H9 (cell line): Measurements from ENCODE around the gene PCSK1. TPM values are rescaled to one million over a fixed set of nuclear protein-coding genes. Genes with fewer than 3 reads are reported as not detected.
A peak's percentile ranks its signal among the peaks of the same experiment; 100 is the strongest.

Experiments used
- DNase-seq: peaks from one replicate; pipeline ENCODE4 v3.0.0-alpha.2; 2017
- H2AFZ ChIP-seq: one replicate; pipeline ENCODE4 v1.6.1; 2013; ENCODE audit warnings: mild to moderate bottlenecking, low read length, control low read depth, moderate library complexity
- H2AK5ac ChIP-seq: 2 replicates; pipeline ENCODE4 v1.6.1; 2013; ENCODE audit warnings: low read length, control low read depth, mixed read lengths; ENCODE audit not compliant: insufficient read length
- H2BK120ac ChIP-seq: one replicate; pipeline ENCODE4 v1.6.1; 2013; ENCODE audit warnings: low read depth, mild to moderate bottlenecking, low read length, control low read depth, inconsistent platforms; ENCODE audit not compliant: poor library complexity, severe bottlenecking
- H2BK12ac ChIP-seq: 2 replicates; pipeline ENCODE4 v1.6.1; 2013; ENCODE audit warnings: low read length, control low read depth, mixed read lengths, low read depth; ENCODE audit not compliant: insufficient read length
- H2BK15ac ChIP-seq: 2 replicates; pipeline ENCODE4 v1.6.1; 2013; ENCODE audit warnings: low read depth, low read length, control low read depth
- H2BK20ac ChIP-seq: one replicate; pipeline ENCODE4 v1.6.1; 2013; ENCODE audit warnings: low read depth, mild to moderate bottlenecking, low read length, control low read depth, inconsistent platforms; ENCODE audit not compliant: poor library complexity, severe bottlenecking
- H2BK5ac ChIP-seq: 2 replicates; pipeline ENCODE4 v1.6.1; 2013; ENCODE audit warnings: low read length, control low read depth, mixed read lengths; ENCODE audit not compliant: insufficient read length
- H3K14ac ChIP-seq: 2 replicates; pipeline ENCODE4 v1.6.1; 2013; ENCODE audit warnings: low read length, control low read depth; ENCODE audit not compliant: insufficient read depth
- H3K18ac ChIP-seq: 2 replicates; pipeline ENCODE4 v1.6.1; 2013; ENCODE audit warnings: low read depth, mild to moderate bottlenecking, mixed read lengths, low read length, control low read depth; ENCODE audit not compliant: insufficient read length
- H3K23ac ChIP-seq: 2 replicates; pipeline ENCODE4 v1.6.1; 2013; ENCODE audit warnings: low read length, control low read depth, mixed read lengths, low read depth; ENCODE audit not compliant: insufficient read length
- H3K23me2 ChIP-seq: 2 replicates; pipeline ENCODE4 v1.6.1; 2013; ENCODE audit warnings: low read depth, mild to moderate bottlenecking, mixed read lengths, low read length, control low read depth; ENCODE audit not compliant: insufficient read length, poor library complexity, severe bottlenecking
- H3K27ac ChIP-seq: 2 replicates; pipeline ENCODE4 v1.5.1; 2013; ENCODE audit warnings: low read length, control low read depth, mixed read lengths, low read depth; ENCODE audit not compliant: insufficient read length
- H3K27me3 ChIP-seq: 2 replicates; pipeline ENCODE4 v1.6.1; 2013; ENCODE audit warnings: low read length, control low read depth, inconsistent platforms; ENCODE audit not compliant: insufficient read depth
- H3K4ac ChIP-seq: 2 replicates; pipeline ENCODE4 v1.6.1; 2013; ENCODE audit warnings: low read depth, mild to moderate bottlenecking, control low read depth, inconsistent platforms, low read length, moderate library complexity
- H3K4me1 ChIP-seq: 2 replicates; pipeline ENCODE4 v1.6.1; 2013; ENCODE audit warnings: low read length, control low read depth, inconsistent platforms; ENCODE audit not compliant: insufficient read depth
- H3K4me2 ChIP-seq: 2 replicates; pipeline ENCODE4 v1.6.1; 2013; ENCODE audit warnings: low read length, control low read depth, mixed read lengths; ENCODE audit not compliant: insufficient read length, insufficient read depth
- H3K56ac ChIP-seq: 2 replicates; pipeline ENCODE4 v1.6.1; 2013; ENCODE audit warnings: low read depth, mild to moderate bottlenecking, mixed read lengths, low read length, control low read depth; ENCODE audit not compliant: insufficient read length
- H3K79me1 ChIP-seq: 2 replicates; pipeline ENCODE4 v1.6.1; 2013; ENCODE audit warnings: low read depth, mild to moderate bottlenecking, moderate library complexity, low read length, control low read depth, inconsistent platforms; ENCODE audit not compliant: insufficient read depth, poor library complexity, severe bottlenecking
- H3K79me2 ChIP-seq: 2 replicates; pipeline ENCODE4 v1.6.1; 2013; ENCODE audit warnings: low read length, control low read depth, inconsistent platforms; ENCODE audit not compliant: insufficient read depth
- H3K9ac ChIP-seq: 2 replicates; pipeline ENCODE4 v1.6.1; 2013; ENCODE audit warnings: low read length, control low read depth, mixed read lengths; ENCODE audit not compliant: insufficient read length; ENCODE audit errors: extremely low read depth
- H3K9me3 ChIP-seq: one replicate; pipeline ENCODE4 v1.6.1; 2013; ENCODE audit warnings: low read depth, low read length, inconsistent platforms; ENCODE audit not compliant: control insufficient read depth
- H3T11ph ChIP-seq: one replicate; pipeline ENCODE4 v1.6.1; 2013; ENCODE audit warnings: mild to moderate bottlenecking, low read length, control low read depth, inconsistent platforms
- H4K20me1 ChIP-seq: one replicate; pipeline ENCODE4 v1.6.1; 2013; ENCODE audit not compliant: control insufficient read depth, insufficient read length, insufficient read depth
- H4K5ac ChIP-seq: 2 replicates; pipeline ENCODE4 v1.6.1; 2013; ENCODE audit warnings: low read depth, mild to moderate bottlenecking, mixed read lengths, low read length, control low read depth; ENCODE audit not compliant: insufficient read length
- H4K8ac ChIP-seq: replicated peaks from 2 replicates; pipeline ENCODE4 v1.6.1; 2013; ENCODE audit warnings: low read length, control low read depth, mixed read lengths, low read depth; ENCODE audit not compliant: insufficient read length
- H4K91ac ChIP-seq: 2 replicates; pipeline ENCODE4 v1.6.1; 2013; ENCODE audit warnings: low read depth, mild to moderate bottlenecking, moderate library complexity, mixed read lengths, low read length, control low read depth; ENCODE audit not compliant: insufficient read length
- H3K27ac Mint-ChIP-seq, 3 experiments: 2 replicates in 2 of 3; 3 replicates in 1 of 3; pipeline ENCODE4 v1.8.0; 2020 to 2021; ENCODE audit warnings: mixed read lengths in 3 of 3, mild to moderate bottlenecking in 1 of 3, moderate library complexity in 1 of 3
- H3K27me3 Mint-ChIP-seq: 2 replicates; pipeline ENCODE4 v1.8.0; 2021; ENCODE audit warnings: low read depth, mild to moderate bottlenecking, moderate library complexity, mixed read lengths
- H3K36me3 Mint-ChIP-seq, 3 experiments: 2 replicates in 2 of 3; 3 replicates in 1 of 3; pipeline ENCODE4 v1.8.0; 2020 to 2021; ENCODE audit warnings: low read depth in 3 of 3, mixed read lengths in 3 of 3; ENCODE audit not compliant: insufficient read depth in 1 of 3
- H3K4me1 Mint-ChIP-seq, 2 experiments: 2 replicates each; pipeline ENCODE4 v1.8.0; 2020; ENCODE audit warnings: mixed read lengths in 2 of 2
- H3K4me3 Mint-ChIP-seq, 2 experiments: 2 replicates in 1 of 2; 3 replicates in 1 of 2; pipeline ENCODE4 v1.8.0; 2020 to 2021; ENCODE audit warnings: mild to moderate bottlenecking in 2 of 2, mixed read lengths in 2 of 2, moderate library complexity in 1 of 2
- H3K9me3 Mint-ChIP-seq, 2 experiments: 2 replicates in 1 of 2; 3 replicates in 1 of 2; pipeline ENCODE4 v1.8.0; 2020; ENCODE audit warnings: mild to moderate bottlenecking in 2 of 2, mixed read lengths in 2 of 2, moderate library complexity in 1 of 2
- CTCF ChIP-seq: fragments of 200-600 bp; sonication (generic); conservative IDR thresholded peaks from 3 replicates; pipeline ENCODE4 v1.8.0; 2021; ENCODE audit warnings: antibody characterized with exemption, mild to moderate bottlenecking
- WGBS: extraction: QIAGEN DNeasy Blood & Tissue Kit; methylation state at CpG from one replicate; pipeline ENCODE4 v1.1.7; 2013; ENCODE audit warnings: missing lambda C conversion rate, low lambda C conversion rate, mixed read lengths; ENCODE audit not compliant: insufficient read length; ENCODE audit errors: extremely low coverage; 5-methylcytosine and 5-hydroxymethylcytosine counted together
- total RNA-seq: library from RNA; stranded (reverse); gene quantifications from 2 replicates; pipeline ENCODE4 v1.2.1, GENCODE V29; 2021

PCSK1 gene
- total RNA-seq, 1 experiment from 2014 or later: 2.9 TPM

GRCh38 chr5:96432216-96433065 is 607 bp downstream of the PCSK1 start:
- H3K27me3 Mint-ChIP-seq: peaks cover 76% of the 10 kb centered on the region
- Histone ChIP-seq H2BK15ac (no peak overlapping the region), H4K20me1 (no peaks in the 10 kb centered on the region), H2AK5ac (no peak overlapping the region), H3K18ac (no peak overlapping the region), H3K27me3 (peaks cover 15% of the 10 kb centered on the region; the same call in 1 of the 2 replicates), H2AFZ (peak overlapping the region; percentile 75), H4K8ac (no peak overlapping the region), H3K9me3 (no peaks in the 10 kb centered on the region), H3K27ac (no peak overlapping the region), H3K9ac (peak overlapping the region; percentile 25), H2BK12ac (no peak overlapping the region), H3T11ph (no peak overlapping the region), H3K79me1 (no peaks in the 10 kb centered on the region), H3K79me2 (no peaks in the 10 kb centered on the region), H4K5ac (no peak overlapping the region), H2BK120ac (no peak overlapping the region), H2BK20ac (no peak overlapping the region), H3K4me1 (peaks cover 2% of the 10 kb centered on the region; the same call in 1 of the 2 replicates), H3K23me2 (peaks cover 22% of the 10 kb centered on the region), H2BK5ac (no peak overlapping the region), H3K4me2 (peak overlapping the region; percentile 76), H3K23ac (no peak overlapping the region), H4K91ac (no peak overlapping the region), H3K4ac (no peak overlapping the region), H3K14ac (no peak overlapping the region), H3K56ac (no peak overlapping the region)
- H3K36me3 Mint-ChIP-seq: no peaks in the 10 kb centered on the region
- H3K4me3 Mint-ChIP-seq: peak overlapping the region; percentile 78 to 95
- no peak for TF ChIP-seq CTCF
- DNase-seq: peak; percentile 63
- no CpG with 5 or more reads among the region's 41 CpGs for WGBS
- H3K27ac Mint-ChIP-seq: peak overlapping the region in 1 of 3 experiments; percentile 21; a peak in 1 of 7 replicates
- peaks cover 35 to 36% of the 10 kb centered on the region in 2 experiments for H3K4me1 Mint-ChIP-seq
- no peaks in the 10 kb centered on the region for H3K9me3 Mint-ChIP-seq
